ENCODE measurements around the gene CCDC71L. TPM values are rescaled to one million over a fixed set of nuclear protein-coding genes. Genes with fewer than 3 reads are reported as not detected.

CCDC71L gene
- total and polyA plus RNA-seq, 2 donors (not counting 1 experiment from before 2014, with no cell fraction given): 11.7 to 29.5 TPM

- Histone ChIP-seq H3K27ac (ENCODE audit: low read length in 2 of 2) (no peak overlapping the region), H3K36me3 (replicated peaks in 1 of 2; ENCODE audit: control extremely low read depth in 1 of 2, control insufficient read depth in 1 of 2, extremely low read depth in 1 of 2, insufficient read depth in 2 of 2, low read length in 1 of 2) (no peaks in the 10 kb centered on the region), H3K9ac (ENCODE audit: low read length) (peak overlapping the region; percentile 17), H3K4me3 (ENCODE audit: control extremely low read depth in 1 of 5, extremely low read depth in 1 of 5, insufficient read depth in 1 of 5, low read depth in 2 of 5, low read length in 4 of 5) (peak overlapping the region in 1 of 5 experiments; percentile 7), H3K27me3 (replicated peaks in 1 of 4; ENCODE audit: control extremely low read depth in 1 of 4, control insufficient read depth in 3 of 4, insufficient read depth in 4 of 4, low read length in 3 of 4) (no peaks in the 10 kb centered on the region), H4K20me1 (ENCODE audit: control insufficient read depth, insufficient read depth, low read length, poor library complexity, severe bottlenecking) (no peaks in the 10 kb centered on the region), H3K9me3 (ENCODE audit: control extremely low read depth in 1 of 3, control insufficient read depth in 2 of 3, insufficient read depth in 1 of 3, low read length in 2 of 3) (no peaks in the 10 kb centered on the region), H3K79me2 (ENCODE audit: control insufficient read depth, insufficient read depth, low read length) (no peaks in the 10 kb centered on the region), H3K4me1 (ENCODE audit: control insufficient read depth in 2 of 2, insufficient read depth in 2 of 2, low read length in 2 of 2) (peaks cover 23 to 24% of the 10 kb centered on the region in 2 donors), H3K4me2 (replicated peaks; ENCODE audit: low read depth, low read length, poor library complexity, severe bottlenecking) (peak overlapping the region; percentile 12), H2AFZ (ENCODE audit: insufficient read depth, low read depth, low read length, poor library complexity, severe bottlenecking) (peak overlapping the region; percentile 23)
- H3K4me3 Mint-ChIP-seq: peak overlapping the region; percentile 38
- no peak for ATAC-seq (ENCODE audit: low read depth)
- H3K4me1 Mint-ChIP-seq: peaks cover 34% of the 10 kb centered on the region
- POLR2A ChIA-PET: no interaction called here
- WGBS (ENCODE audit: insufficient coverage): 20% methylated on average over 1 of the region's 5 CpGs
- no peak overlapping the region for H3K27ac Mint-ChIP-seq
- CTCF ChIA-PET: interaction anchor here (1.4 to 7.0 kb wide), 4 partner anchors 60 to 480 kb away, joined by 3 to 290 read pairs (median 28); no protein-coding TSS in a partner anchor
- DNase-seq: peak; percentile 22
- TF ChIP-seq EZH2 (IDR thresholded peaks at IDR 0.05; ENCODE audit: borderline replicate concordance, insufficient read depth, low read depth, low read length, poor library complexity, severe bottlenecking) (no peak), CTCF (IDR thresholded peaks at IDR 0.05) (no peak)
- intact Hi-C loops (cut with micrococcal nuclease): no loop called here
- H3K27me3 Mint-ChIP-seq: no peaks in the 10 kb centered on the region
- H3K9me3 Mint-ChIP-seq (ENCODE audit: insufficient read depth): no peaks in the 10 kb centered on the region
Measured at GRCh38 chr7:106657085-106657991, 3.6 kb downstream of the CCDC71L start.
